Left hindlimb (tissue), 1 donor: ENCODE results near the gene DYSF.
A peak's percentile ranks its signal among the peaks of the same experiment; 100 is the strongest.

Experiments
- DNase-seq: peaks from one replicate; pipeline ENCODE4 v3.0.0-alpha.2; 2018

DYSF gene

GRCh38 chr2:71555798-71556454 lies 102.6 kb downstream of the DYSF start:
- peak; percentile 44 for DNase-seq

- DNase-seq = peak; percentile 14
Measured at GRCh38 chr2:71556692-71557250, 103.4 kb downstream of the DYSF start.

GRCh38 chr2:71557321-71557720 lies 104.0 kb downstream of the DYSF start:
- peak; percentile 13 for DNase-seq

- peak; percentile 28 for DNase-seq
Measured at GRCh38 chr2:71558300-71559051, 105.1 kb downstream of the DYSF start.

GRCh38 chr2:71559080-71559827 lies 105.9 kb downstream of the DYSF start:
- peak; percentile 16 for DNase-seq

GRCh38 chr2:71559828-71560637 lies 106.7 kb downstream of the DYSF start:
- DNase-seq = peak; percentile 43

GRCh38 chr2:71560638-71561011 lies 107.3 kb downstream of the DYSF start:
- DNase-seq = peak; percentile 73

- DNase-seq = peak; percentile 25
Measured at GRCh38 chr2:71561441-71562267, 108.3 kb downstream of the DYSF start.

- peak; percentile 26 for DNase-seq
Measured at GRCh38 chr2:71562518-71562917, 109.2 kb downstream of the DYSF start.

- peak; percentile 43 for DNase-seq
Measured at GRCh38 chr2:71563872-71564271, 110.5 kb downstream of the DYSF start.

- no peak for DNase-seq
Measured at GRCh38 chr2:71564361-71564760, 111.0 kb downstream of the DYSF start.

- peak; percentile 27 for DNase-seq
Measured at GRCh38 chr2:71564790-71565189, 111.4 kb downstream of the DYSF start.

GRCh38 chr2:71566372-71566771 lies 113.0 kb downstream of the DYSF start:
- DNase-seq = peak; percentile 85

- no peak for DNase-seq
Measured at GRCh38 chr2:71567625-71568024, 114.3 kb downstream of the DYSF start.

GRCh38 chr2:71568103-71568502 lies 114.7 kb downstream of the DYSF start:
- no peak for DNase-seq

- DNase-seq = no peak
Measured at GRCh38 chr2:71570511-71570910, 117.2 kb downstream of the DYSF start.

- DNase-seq = no peak
Measured at GRCh38 chr2:71570951-71571460, 117.6 kb downstream of the DYSF start.

- no peak for DNase-seq
Measured at GRCh38 chr2:71571945-71572344, 118.6 kb downstream of the DYSF start.

- no peak for DNase-seq
Measured at GRCh38 chr2:71575966-71576365, 122.6 kb downstream of the DYSF start.

- peak; percentile 76 for DNase-seq
Measured at GRCh38 chr2:71576541-71576940, 123.2 kb downstream of the DYSF start.

GRCh38 chr2:71577209-71577608 lies 123.8 kb downstream of the DYSF start:
- no peak for DNase-seq
